HG02970 (cell line): Measurements from ENCODE around the gene CARM1.

Experiments used
- ATAC-seq: cut with Tn5 transposase; IDR thresholded peaks from one replicate; pipeline ENCODE4 v1.9.1; 2021; ENCODE audit warnings: mild to moderate bottlenecking, moderate library complexity, moderate number of reproducible peaks; ENCODE audit not compliant: unreplicated experiment, low FRiP score

Gene CARM1

GRCh38 chr19:10964903-10965302, 93.5 kb downstream of the CARM1 start:
- no peak for ATAC-seq

- no peak for ATAC-seq
Measured at GRCh38 chr19:10965398-10965797, 94.0 kb downstream of the CARM1 start.

GRCh38 chr19:10966809-10967208, 95.5 kb downstream of the CARM1 start:
- no peak for ATAC-seq

GRCh38 chr19:10968527-10969135, 97.3 kb downstream of the CARM1 start:
- no peak for ATAC-seq

GRCh38 chr19:10971107-10971726, 99.9 kb downstream of the CARM1 start:
- ATAC-seq = no peak
